SU-DHL-6 (cell line): ENCODE data around the gene MAP3K20.

ENCODE experiments used
- EZH2phosphoT487 ChIP-seq: fragments of 200-600 bp; sonication (generic), shearing (Covaris generic); conservative IDR thresholded peaks from 2 replicates; pipeline ENCODE4 v1.6.1; 2018; ENCODE audit warnings: mild to moderate bottlenecking, antibody characterized with exemption, low read length, moderate library complexity, mixed read lengths
- TF ChIP-seq, protein P1 (sequence below): fragments of 200-600 bp; sonication (generic); IDR thresholded peaks from one replicate; pipeline ENCODE4 v1.5.1; 2017; ENCODE audit warnings: antibody characterized with exemption, mild to moderate bottlenecking, low read length, moderate library complexity; ENCODE audit not compliant: insufficient read depth, poor library complexity, severe bottlenecking

DNA sequence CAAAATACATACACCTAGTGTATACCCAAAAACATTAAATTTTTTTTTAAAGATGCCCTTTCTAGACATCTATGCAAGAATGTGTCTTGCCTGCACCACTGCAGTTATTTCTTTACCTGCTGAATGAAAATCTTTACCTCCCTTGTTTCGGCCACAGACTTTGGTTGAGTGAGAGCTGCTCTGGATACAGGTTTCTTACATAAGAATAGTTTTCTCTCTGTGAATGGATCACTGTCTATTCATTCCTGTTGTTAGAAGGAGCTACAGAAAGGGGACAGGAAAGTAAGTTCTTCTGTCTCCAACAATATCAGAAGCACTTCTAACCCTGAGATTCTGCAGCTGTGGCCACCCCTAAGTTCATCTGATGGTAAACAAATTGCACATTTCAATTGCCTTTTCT lies 166.0 kb downstream of the MAP3K20 start:
- TF ChIP-seq, protein P1, sequence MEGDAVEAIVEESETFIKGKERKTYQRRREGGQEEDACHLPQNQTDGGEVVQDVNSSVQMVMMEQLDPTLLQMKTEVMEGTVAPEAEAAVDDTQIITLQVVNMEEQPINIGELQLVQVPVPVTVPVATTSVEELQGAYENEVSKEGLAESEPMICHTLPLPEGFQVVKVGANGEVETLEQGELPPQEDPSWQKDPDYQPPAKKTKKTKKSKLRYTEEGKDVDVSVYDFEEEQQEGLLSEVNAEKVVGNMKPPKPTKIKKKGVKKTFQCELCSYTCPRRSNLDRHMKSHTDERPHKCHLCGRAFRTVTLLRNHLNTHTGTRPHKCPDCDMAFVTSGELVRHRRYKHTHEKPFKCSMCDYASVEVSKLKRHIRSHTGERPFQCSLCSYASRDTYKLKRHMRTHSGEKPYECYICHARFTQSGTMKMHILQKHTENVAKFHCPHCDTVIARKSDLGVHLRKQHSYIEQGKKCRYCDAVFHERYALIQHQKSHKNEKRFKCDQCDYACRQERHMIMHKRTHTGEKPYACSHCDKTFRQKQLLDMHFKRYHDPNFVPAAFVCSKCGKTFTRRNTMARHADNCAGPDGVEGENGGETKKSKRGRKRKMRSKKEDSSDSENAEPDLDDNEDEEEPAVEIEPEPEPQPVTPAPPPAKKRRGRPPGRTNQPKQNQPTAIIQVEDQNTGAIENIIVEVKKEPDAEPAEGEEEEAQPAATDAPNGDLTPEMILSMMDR: no peak
- TF ChIP-seq EZH2phosphoT487: no peak
